C4-2B (cell line): ENCODE results near the gene SCYGR2.

Experiments used
- H3K27ac ChIP-seq: fragments of 450-650 bp; 2 replicates; pipeline ENCODE4 v1.5.1; 2017
- ZFX ChIP-seq: fragments of 450-650 bp; IDR thresholded peaks from 2 replicates; pipeline ENCODE4 v1.6.1; 2017
- TF ChIP-seq, protein P1 (sequence below): fragments of 450-650 bp; conservative IDR thresholded peaks from 2 replicates; pipeline ENCODE4 v1.5.1; 2017; ENCODE audit warnings: mild to moderate bottlenecking

SCYGR2 gene

DNA sequence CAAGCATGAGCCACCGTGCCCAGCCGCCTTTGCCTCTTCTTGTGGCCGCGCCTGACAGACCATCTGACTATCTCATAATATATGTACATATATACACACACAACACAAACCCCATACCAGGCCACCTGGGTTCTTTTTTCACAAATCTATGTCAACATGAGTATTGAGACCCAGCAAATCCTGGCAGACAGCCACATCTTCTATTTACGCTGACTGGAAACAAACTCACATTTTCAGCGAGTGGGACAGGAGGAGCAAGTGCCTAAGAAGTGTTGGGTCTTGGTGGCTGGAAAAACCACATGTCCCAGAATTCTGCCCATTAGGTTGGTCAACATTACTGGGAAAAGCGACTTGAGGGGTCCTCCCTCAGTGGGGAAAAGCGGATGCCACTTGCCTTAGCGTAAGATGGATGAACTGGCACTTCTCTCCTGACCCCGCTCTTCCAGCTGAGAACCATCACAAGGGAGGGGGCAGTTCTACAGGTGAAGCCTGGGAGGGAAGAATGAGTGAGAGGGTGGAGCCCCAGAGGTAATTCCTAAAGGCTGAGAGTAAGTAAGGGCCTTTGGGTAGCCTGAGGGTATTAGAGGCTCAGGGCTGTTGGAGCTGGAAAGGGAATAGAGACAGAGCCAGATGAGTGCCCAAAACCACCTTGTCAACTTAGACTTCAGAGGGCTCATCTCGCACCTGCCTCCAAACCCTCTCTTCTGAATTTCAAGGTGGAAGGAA lies 14.0 kb downstream of the SCYGR2 start:
- no peak overlapping the region for H3K27ac ChIP-seq
- TF ChIP-seq, protein P1, sequence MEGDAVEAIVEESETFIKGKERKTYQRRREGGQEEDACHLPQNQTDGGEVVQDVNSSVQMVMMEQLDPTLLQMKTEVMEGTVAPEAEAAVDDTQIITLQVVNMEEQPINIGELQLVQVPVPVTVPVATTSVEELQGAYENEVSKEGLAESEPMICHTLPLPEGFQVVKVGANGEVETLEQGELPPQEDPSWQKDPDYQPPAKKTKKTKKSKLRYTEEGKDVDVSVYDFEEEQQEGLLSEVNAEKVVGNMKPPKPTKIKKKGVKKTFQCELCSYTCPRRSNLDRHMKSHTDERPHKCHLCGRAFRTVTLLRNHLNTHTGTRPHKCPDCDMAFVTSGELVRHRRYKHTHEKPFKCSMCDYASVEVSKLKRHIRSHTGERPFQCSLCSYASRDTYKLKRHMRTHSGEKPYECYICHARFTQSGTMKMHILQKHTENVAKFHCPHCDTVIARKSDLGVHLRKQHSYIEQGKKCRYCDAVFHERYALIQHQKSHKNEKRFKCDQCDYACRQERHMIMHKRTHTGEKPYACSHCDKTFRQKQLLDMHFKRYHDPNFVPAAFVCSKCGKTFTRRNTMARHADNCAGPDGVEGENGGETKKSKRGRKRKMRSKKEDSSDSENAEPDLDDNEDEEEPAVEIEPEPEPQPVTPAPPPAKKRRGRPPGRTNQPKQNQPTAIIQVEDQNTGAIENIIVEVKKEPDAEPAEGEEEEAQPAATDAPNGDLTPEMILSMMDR: no peak
- no peak for TF ChIP-seq ZFX

DNA sequence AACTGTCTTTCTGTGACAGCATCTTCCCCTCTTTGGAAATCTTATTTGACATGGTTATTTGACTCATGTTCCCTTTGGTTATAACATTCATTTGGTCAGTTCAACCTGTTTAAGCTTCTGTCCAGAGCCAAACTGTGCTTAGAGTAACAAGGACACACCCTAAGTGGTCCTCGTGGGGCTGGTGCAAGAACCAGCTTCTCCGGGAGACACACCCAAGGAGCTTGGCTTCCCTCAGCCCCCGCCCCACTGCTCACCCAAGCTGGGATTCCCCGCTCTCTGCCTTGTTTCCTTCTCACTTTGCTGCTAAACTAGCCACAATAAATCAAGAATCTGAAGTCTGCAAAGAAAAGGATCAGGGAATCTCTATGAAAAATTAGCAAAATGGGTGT lies 14.6 kb downstream of the SCYGR2 start:
- no peak overlapping the region for H3K27ac ChIP-seq
- TF ChIP-seq, protein P1: no peak
- TF ChIP-seq ZFX: no peak

DNA sequence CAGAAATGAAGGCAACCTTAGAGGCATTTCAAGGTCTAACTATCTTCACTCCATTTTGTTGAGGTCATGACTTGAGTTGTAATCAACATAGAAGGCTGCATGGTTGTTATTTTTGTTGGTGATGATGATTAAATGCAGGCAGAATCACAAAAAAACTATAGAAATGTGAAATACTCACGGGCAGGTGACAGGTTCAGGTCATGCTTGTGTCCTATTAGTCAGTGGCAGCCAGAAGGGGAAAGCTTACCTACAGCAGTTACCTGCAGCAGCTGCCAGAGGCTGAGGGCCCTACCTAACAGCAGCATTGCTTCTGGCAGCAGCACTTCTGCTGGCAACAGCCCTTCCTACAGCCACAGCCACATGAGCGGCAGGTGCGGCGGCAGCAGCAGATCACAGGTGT lies 15.6 kb downstream of the SCYGR2 start:
- TF ChIP-seq, protein P1: no peak
- no peak for TF ChIP-seq ZFX
- H3K27ac ChIP-seq: no peak overlapping the region

DNA sequence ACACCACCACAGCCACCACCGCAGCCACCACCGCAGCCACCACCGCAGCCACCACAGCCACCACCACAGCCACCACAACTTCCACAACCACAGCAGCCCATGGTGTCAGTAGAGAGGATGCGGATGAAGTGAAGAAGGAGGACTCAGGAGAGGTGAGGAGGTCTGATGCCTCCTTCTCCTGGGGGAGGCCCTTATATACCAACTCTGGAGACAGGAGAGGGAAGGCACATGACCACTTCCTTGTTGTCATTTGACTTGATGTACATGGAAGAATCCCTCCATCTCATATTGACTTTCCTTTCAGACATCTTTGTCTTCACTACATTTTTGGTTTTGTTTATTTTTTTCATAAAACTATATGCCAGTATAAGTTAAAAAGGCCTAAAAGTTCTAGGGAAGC lies 16.0 kb downstream of the SCYGR2 start, which contains the start of gene SCYGR3:
TSS of gene SCYGR3 (minus strand) at position 101 of the 400 bp plus-strand sequence. CDS start at position 101, 0 bp downstream.
- TF ChIP-seq ZFX: no peak
- TF ChIP-seq, protein P1: no peak
- no peak within 1 kb of the TSS for H3K27ac ChIP-seq

DNA sequence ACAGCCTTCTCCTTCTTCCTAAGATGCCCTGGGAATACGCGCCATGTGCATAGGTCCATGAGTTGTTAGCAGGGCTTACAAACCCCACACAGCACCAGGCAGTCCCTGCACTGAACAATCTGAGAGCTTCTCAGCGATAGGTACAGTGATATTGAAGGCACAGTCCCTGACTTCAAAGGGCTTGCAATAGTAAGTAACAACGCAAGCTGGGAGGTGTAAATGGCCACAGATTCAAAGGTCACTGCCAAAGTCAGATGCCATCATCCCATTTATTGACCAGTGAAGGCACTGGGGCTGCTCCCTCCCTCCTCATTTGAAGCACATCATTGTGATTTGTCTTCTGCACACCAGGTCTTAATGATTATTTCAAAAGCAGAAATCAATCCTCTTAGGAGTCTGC lies 16.5 kb downstream of the SCYGR2 start:
- TF ChIP-seq ZFX: no peak
- TF ChIP-seq, protein P1: no peak
- H3K27ac ChIP-seq: no peak overlapping the region

DNA sequence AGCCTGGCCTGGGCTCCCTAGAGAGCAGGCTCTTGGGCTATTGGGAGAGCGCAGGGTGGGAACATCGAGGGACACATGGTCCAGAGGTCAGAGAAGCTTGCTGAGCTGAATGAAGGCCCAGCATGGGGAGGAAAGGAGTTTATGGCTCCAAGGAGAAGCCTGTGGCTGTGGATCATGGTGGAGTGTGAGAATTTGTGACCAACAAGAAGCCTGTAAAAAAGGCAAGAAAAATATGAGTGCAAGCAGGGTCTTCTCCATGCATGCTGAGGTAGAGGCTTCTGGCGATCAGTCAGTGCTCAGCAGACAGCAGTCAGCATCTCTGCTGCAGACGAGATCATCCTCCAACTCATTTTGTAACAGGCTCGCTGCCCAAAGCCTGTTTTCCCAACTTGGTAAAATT lies 17.2 kb downstream of the SCYGR2 start:
- no peak overlapping the region for H3K27ac ChIP-seq
- TF ChIP-seq ZFX: no peak
- TF ChIP-seq, protein P1: no peak

DNA sequence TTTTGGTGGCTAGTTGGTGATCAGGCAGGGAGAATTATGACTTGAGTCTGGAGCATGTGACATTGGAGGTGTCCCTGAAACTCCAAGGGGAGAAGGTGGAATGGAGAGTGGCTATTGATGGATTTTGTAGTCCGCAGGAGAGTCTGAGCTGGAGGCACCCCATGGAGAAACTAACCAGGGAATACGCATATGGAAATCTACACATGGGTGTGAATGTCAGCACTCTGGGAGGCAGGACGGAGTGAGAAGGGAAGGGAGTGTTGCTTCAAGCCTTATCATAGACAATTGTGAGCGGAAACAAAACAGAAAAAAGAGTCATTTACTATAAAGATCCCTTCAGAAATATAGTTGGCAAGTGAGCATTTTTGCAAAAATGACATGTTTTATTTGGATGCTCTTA lies 17.9 kb downstream of the SCYGR2 start:
- H3K27ac ChIP-seq: no peak overlapping the region
- TF ChIP-seq, protein P1: no peak
- TF ChIP-seq ZFX: no peak
